GM12878 (cell line): ENCODE results near the gene SLC36A3. TPM values are rescaled to one million over a fixed set of nuclear protein-coding genes. Genes with fewer than 3 reads are reported as not detected.

Experiments used
- ATAC-seq: fragments of 200-7000 bp; cut with Tn5 transposase; 3 replicates; pipeline ENCODE4 v1.9.1; 2020; ENCODE audit warnings: mild to moderate bottlenecking, moderate library complexity
- BruUV-seq: library from RNA; stranded (reverse); fragments of 400-500 nt; replicated peaks from 2 replicates; lab custom pipeline; 2021; lab: Mats Ljungman, UMichigan
- CTCF ChIA-PET: fragments of 300-600 bp; sonication (Branson Sonifier 250); formaldehyde crosslinking; extraction: SDS; loops from one replicate; lab custom pipeline; 2021; ENCODE audit warnings: inconsistent platforms; lab: Yijun Ruan, JAX
- POLR2A ChIA-PET: fragments of 350-600 bp; formaldehyde crosslinking; extraction: SDS; loops from one replicate; lab custom pipeline; 2021; ENCODE audit warnings: inconsistent platforms; lab: Charles Lee
- RAD21 ChIA-PET: fragments of 300-600 bp; sonication (Branson Sonifier 250); formaldehyde crosslinking; loops from one replicate; lab custom pipeline; 2023; ENCODE audit warnings: antibody characterized with exemption; ENCODE audit not compliant: unreplicated experiment; lab: Charles Lee
- SMC1A ChIA-PET: fragments of 300-600 bp; sonication (Branson Sonifier 250); formaldehyde crosslinking; loops from one replicate; lab custom pipeline; 2023; ENCODE audit not compliant: unreplicated experiment, uncharacterized antibody; lab: Charles Lee
- DNase-seq: peaks from one replicate; pipeline ENCODE4 v3.0.0-alpha.2; 2011; ENCODE audit warnings: low read depth, low spot score
- FAIRE-seq: peaks from 3 replicates; lab custom pipeline; 2011; peaks lifted over from hg19 to GRCh38; lab: Jason Lieb, UNC
- H2AFZ ChIP-seq: 2 replicates; pipeline ENCODE4 v1.6.0; 2011; ENCODE audit warnings: low read depth, low read length, control low read depth; ENCODE audit not compliant: control insufficient read depth
- H3K27ac ChIP-seq: 2 replicates; pipeline ENCODE4 v1.5.1; 2011; ENCODE audit warnings: control low read depth; ENCODE audit not compliant: control insufficient read depth, insufficient read depth
- H3K27me3 ChIP-seq, 2 experiments: replicated peaks in 1 of 2; 2 replicates each; pipeline versions ENCODE4 v1.6.0 to v1.6.1; 2011; ENCODE audit warnings: low read length in 1 of 2; ENCODE audit not compliant: control insufficient read depth in 2 of 2, insufficient read depth in 2 of 2
- H3K36me3 ChIP-seq, 2 experiments: 2 replicates each; pipeline ENCODE4 v1.5.1; 2011; ENCODE audit warnings: low read length in 1 of 2; ENCODE audit not compliant: control insufficient read depth in 2 of 2, insufficient read depth in 2 of 2
- H3K4me1 ChIP-seq: 2 replicates; pipeline ENCODE4 v1.6.1; 2011; ENCODE audit warnings: mild to moderate bottlenecking, low read length, moderate library complexity, mixed read lengths; ENCODE audit not compliant: control insufficient read depth, insufficient read depth
- H3K4me2 ChIP-seq: 2 replicates; pipeline ENCODE4 v1.6.0; 2011; ENCODE audit warnings: control low read depth; ENCODE audit not compliant: control insufficient read depth, insufficient read depth
- H3K4me3 ChIP-seq: fragments of 200-600 bp; sonication (generic); 2 replicates; pipeline ENCODE4 v1.5.1; 2016
- H3K79me2 ChIP-seq: 2 replicates; pipeline ENCODE4 v1.6.0; 2011; ENCODE audit warnings: low read length; ENCODE audit not compliant: control insufficient read depth, insufficient read depth
- H3K9ac ChIP-seq: 2 replicates; pipeline ENCODE4 v1.8.0; 2011; ENCODE audit warnings: low read length, control low read depth, mixed read lengths; ENCODE audit not compliant: control insufficient read depth, insufficient read depth
- H3K9me3 ChIP-seq: replicated peaks from 3 replicates; pipeline ENCODE4 v1.5.1; 2011; ENCODE audit warnings: mild to moderate bottlenecking, low read length; ENCODE audit not compliant: control insufficient read depth, insufficient read depth
- H4K20me1 ChIP-seq: 2 replicates; pipeline ENCODE4 v1.6.0; 2011; ENCODE audit not compliant: control insufficient read depth, insufficient read depth
- CUX1 ChIP-seq: IDR thresholded peaks from 2 replicates; pipeline ENCODE4 v1.6.1; 2012; ENCODE audit warnings: improper control_type of control experiment, low read depth, low read length; ENCODE audit not compliant: insufficient replicate concordance
- ETV6 ChIP-seq, 2 experiments: fragments of 450-650 bp in 1 of 2; IDR thresholded peaks in 1 of 2; conservative IDR thresholded peaks in 1 of 2; 2 replicates each; pipeline ENCODE4 v1.6.1; 2014; ENCODE audit warnings: antibody characterized with exemption in 1 of 2, borderline replicate concordance in 1 of 2, low read depth in 1 of 2, mild to moderate bottlenecking in 1 of 2, moderate library complexity in 1 of 2
- KDM1A ChIP-seq: fragments of 200-600 bp; sonication (generic); IDR thresholded peaks from 2 replicates; pipeline ENCODE4 v1.6.1; 2016; ENCODE audit warnings: borderline replicate concordance
- KLF5 ChIP-seq: fragments of 450-650 bp; IDR thresholded peaks from 2 replicates; pipeline ENCODE4 v1.6.1; 2014; ENCODE audit warnings: mild to moderate bottlenecking; ENCODE audit not compliant: partially characterized antibody
- MYB ChIP-seq: fragments of 150-350 bp; IDR thresholded peaks from 2 replicates; pipeline ENCODE4 v1.6.1; 2014; ENCODE audit warnings: mild to moderate bottlenecking, low read depth, low read length, borderline replicate concordance
- NBN ChIP-seq: fragments of 450-650 bp; IDR thresholded peaks from 2 replicates; pipeline ENCODE4 v1.6.1; 2016
- POLR2AphosphoS2 ChIP-seq: IDR thresholded peaks from 2 replicates; pipeline ENCODE4 v1.6.1; 2011; ENCODE audit warnings: low read depth, mild to moderate bottlenecking, low read length, improper control_type of control experiment, moderate library complexity
- RAD21 ChIP-seq: IDR thresholded peaks from 2 replicates; pipeline ENCODE4 v1.6.1; 2011; ENCODE audit warnings: mild to moderate bottlenecking, low read depth, low read length, moderate library complexity; ENCODE audit not compliant: insufficient read depth
- RELB ChIP-seq: fragments of 450-650 bp; IDR thresholded peaks from 2 replicates; pipeline ENCODE4 v1.6.1; 2017; ENCODE audit warnings: low read depth, mild to moderate bottlenecking, moderate library complexity
- SUPT20H ChIP-seq: IDR thresholded peaks from 2 replicates; pipeline ENCODE4 v1.6.1; 2011; ENCODE audit warnings: low read depth, mild to moderate bottlenecking, low read length, moderate library complexity, borderline replicate concordance; ENCODE audit not compliant: control insufficient read depth
- TARDBP ChIP-seq: IDR thresholded peaks from 2 replicates; pipeline ENCODE4 v1.6.1; 2016; ENCODE audit warnings: borderline replicate concordance
- ZBTB33 ChIP-seq: fragments of 450-650 bp; IDR thresholded peaks from 2 replicates; pipeline ENCODE4 v1.6.1; 2017; ENCODE audit warnings: mild to moderate bottlenecking
- ZNF274 ChIP-seq: IDR thresholded peaks from one replicate; pipeline ENCODE4 v1.8.0; 2011; ENCODE audit not compliant: insufficient read length, insufficient read depth
- WGBS: methylation state at CpG from one replicate; pipeline ENCODE4 v1.1.6; 2016; ENCODE audit warnings: low lambda C conversion rate; ENCODE audit not compliant: insufficient replicate concordance, insufficient coverage; ENCODE audit errors: missing lambda C conversion rate; 5-methylcytosine and 5-hydroxymethylcytosine counted together
- in situ Hi-C: fragments of 300-500 bp; cut with MboI; formaldehyde crosslinking; loops from 9 replicates; pipeline ENCODE4 v1.14.3; 2018; ENCODE audit warnings: mixed read lengths
- intact Hi-C: fragments of 100-400 bp; cut with micrococcal nuclease; formaldehyde crosslinking; loops from one replicate; pipeline ENCODE4 v1.14.2; 2022; ENCODE audit not compliant: unreplicated experiment
- polyA plus RNA-seq, 11 experiments: library from polyadenylated mRNA; depleted of rRNA in 4 of 11; unstranded in 6 of 11; stranded (reverse) in 5 of 11; fragments of >200 nt; fragmentation: Nextera tagmentation in 4 of 11; fragmentation: Illumina TruSeq in 1 of 11; extraction: Ambion mirVana in 4 of 11; extraction: Trizol in 1 of 11; gene quantifications; 1 replicate in 1 of 11; 2 replicates in 10 of 11; pipeline versions ENCODE4 v1.2.1 to v1.2.3, GENCODE V29; 2011 to 2016; ENCODE audit warnings: inconsistent platforms in 2 of 11, missing spikeins in 2 of 11, low read depth in 1 of 11
- total RNA-seq, 4 experiments: library from RNA; depleted of rRNA in 3 of 4; stranded (reverse); fragments of >200 nt in 3 of 4; fragmentation: Illumina TruSeq in 1 of 4; extraction: Trizol in 1 of 4; gene quantifications; 2 replicates each; pipeline versions ENCODE4 v1.2.1 to v1.2.3, GENCODE V29; 2013 to 2021

The SLC36A3 gene
- total and polyA plus RNA-seq, 10 of the 15 experiments (the other 5 are each of a cell fraction or from before 2014, with no cell fraction given), result 0.03 TPM; not detected in 9

- intact Hi-C loops (no loop called here), in situ Hi-C loops (no loop called here)
- no TSS peak for BruUV-seq
- H3K27me3 ChIP-seq, result no peaks in the 10 kb centered on the region; a peak in 1 of 4 replicates
- ChIA-PET POLR2A (no interaction called here), RAD21 (no interaction called here), SMC1A (no interaction called here), CTCF (interaction anchor here (1.5 kb wide), 1 partner anchor 12 kb away, joined by 4 read pairs; no protein-coding TSS in a partner anchor)
- ATAC-seq, result no peak
- H3K27ac ChIP-seq, result no peak overlapping the region
- H3K4me3 ChIP-seq, result no peak overlapping the region
- FAIRE-seq, result no peak
- no peaks in the 10 kb centered on the region for H3K4me1 ChIP-seq
- no peaks in the 10 kb centered on the region for H3K79me2 ChIP-seq
- H3K4me2 ChIP-seq, result no peak overlapping the region
- no peak overlapping the region for H3K9ac ChIP-seq
- H4K20me1 ChIP-seq, result no peaks in the 10 kb centered on the region
- no peaks in the 10 kb centered on the region for H3K36me3 ChIP-seq
- no peak for DNase-seq
- no peak overlapping the region for H2AFZ ChIP-seq
- WGBS, result 17% methylated on average over 2 of the region's 2 CpGs
- no peaks in the 10 kb centered on the region for H3K9me3 ChIP-seq
- TF ChIP-seq KLF5 (no peak), ZBTB33 (no peak), RAD21 (no peak), RELB (no peak), ZNF274 (no peak), SUPT20H (no peak), ETV6 (conservative IDR thresholded peaks at IDR 0.05 in 1 of 2, IDR thresholded peaks at IDR 0.05 in 1 of 2; ENCODE audit: borderline replicate concordance in 1 of 2, low read depth in 1 of 2) (no peak), POLR2AphosphoS2 (no peak), TARDBP (no peak), MYB (no peak), CUX1 (no peak), NBN (no peak), KDM1A (no peak)
Observed at GRCh38 chr5:151327585-151327984, 24.0 kb upstream of the SLC36A3 start.
